ENCODE measurements around the gene ZNF266.

Gene ZNF266

DNA sequence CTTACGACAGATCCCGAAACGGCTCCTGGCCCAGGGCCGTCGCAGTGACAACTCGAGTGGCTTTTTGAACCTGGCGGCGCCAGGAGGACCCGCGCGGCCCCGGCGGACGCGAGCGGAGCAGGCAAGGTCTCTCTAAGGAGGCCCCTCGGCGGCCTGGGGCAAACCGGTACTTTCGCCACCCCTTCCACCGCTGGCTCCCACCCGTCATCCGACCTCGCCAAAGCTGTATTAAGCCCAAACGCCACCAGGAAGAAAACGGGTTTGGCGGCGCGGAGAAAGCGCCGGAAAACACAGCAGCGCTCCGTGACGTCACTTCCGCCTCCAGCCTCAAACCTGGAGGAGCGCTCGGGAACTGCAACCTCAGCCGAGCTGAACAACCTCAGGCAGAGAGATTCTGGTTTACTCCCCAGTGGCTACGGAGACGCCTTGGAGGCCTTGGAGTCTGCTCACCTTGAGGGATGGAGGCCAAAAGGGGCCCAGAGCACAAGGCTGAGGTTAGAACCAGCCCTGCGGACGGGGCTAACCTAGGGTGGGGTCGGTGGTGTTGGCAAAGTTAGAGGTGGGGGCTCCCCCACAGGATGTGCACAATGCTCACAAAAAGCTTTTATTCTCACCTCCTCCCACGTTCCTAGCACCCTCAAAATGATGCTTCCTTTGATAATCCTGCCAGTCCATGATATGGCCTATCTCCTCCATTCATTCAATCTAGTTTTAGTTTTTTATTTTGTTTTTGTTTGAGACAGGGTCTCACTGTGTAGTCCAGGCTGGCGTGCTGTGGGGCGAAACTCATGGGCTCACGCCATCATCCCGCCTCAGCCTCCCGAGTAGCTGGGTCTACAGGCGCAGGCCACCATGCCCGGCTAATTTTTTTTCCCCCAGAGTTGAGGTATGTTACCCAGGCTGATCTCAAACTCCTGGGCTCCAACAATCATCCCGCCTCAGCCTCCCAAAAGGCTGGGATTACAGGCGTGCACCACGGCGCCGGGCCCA, at the start of gene ZNF266:
TSS of gene ZNF266 (minus strand) at position 295 of the 990 bp plus-strand sequence. CDS start 15,484 bp downstream, outside the sequence.
- DNase-seq = peak; percentile 86

DNA sequence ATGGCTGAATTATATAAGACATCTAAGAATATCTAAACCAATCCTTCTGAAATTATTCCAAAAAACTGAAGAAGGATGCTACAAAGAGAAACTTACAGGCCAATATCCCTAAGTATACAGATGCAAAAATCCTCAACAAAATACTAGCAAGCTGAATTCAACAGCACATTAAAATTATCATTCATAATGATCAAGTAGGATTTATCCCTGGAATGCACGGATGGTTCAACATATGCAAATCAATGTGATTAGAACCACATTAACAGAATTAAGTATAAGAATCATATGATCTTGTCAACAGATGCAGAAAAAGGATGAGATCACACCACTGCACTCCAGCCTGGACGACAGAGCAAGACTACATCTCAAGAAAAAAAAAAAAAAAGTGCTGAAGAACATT, 49.8 kb upstream of the ZNF266 start:
- no peak for DNase-seq

DNA sequence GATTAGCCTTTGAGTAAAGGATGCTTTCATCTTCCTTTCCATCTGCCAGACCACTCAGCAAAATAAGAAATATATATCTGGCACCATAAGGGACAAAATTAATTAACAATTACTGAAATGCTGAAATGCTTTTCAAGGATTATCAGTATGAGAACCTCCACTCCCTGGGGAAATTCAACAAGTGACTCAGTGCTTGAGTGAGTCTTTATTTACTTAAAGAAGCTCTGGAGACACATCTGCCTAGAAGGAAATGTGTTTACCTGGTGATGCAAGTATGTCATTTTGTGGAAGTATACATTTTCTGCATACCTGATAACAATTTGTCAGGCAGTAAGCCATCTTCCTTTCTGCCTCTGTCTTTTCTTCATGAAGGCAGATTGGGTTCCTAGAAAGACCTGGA, 39.6 kb upstream of the ZNF266 start:
- no peak for DNase-seq

DNA sequence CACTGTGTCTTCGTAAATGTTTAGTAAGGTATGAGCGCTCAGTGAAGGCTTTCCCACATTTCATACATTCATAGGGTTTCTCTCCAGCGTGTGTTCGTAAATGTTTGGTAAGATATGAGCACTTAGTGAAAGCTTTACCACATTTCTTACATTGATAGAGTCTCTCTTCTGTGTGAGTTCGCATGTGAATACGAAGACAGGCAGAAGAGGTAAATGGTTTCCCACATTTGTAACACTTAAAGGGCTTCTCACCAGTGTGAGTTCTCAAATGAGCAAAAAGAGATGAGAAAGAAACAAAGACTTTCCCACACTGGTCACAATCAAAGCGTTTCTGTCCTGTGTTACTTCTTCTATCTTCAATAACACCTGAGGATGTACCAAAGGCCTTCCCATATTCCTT, 31.8 kb upstream of the ZNF266 start:
- DNase-seq = no peak

DNA sequence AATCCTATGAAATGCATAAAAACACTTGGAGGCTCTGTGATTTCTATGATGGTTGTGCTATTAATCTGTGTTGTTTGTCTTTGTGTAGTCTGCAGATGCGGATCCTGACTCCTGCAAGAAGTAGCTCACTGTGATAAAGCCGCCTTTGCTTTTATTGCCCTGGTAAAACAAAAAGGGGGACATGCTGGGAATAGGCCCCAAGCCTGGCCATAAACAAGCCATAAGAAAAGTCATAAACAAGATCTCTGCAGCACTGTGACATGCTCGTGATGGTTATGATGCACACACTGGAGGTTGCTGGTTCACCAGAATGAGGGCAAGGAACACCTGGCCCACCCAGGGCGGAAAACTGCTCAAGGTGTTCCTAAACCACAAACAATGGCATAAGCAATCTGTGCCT, 26.6 kb upstream of the ZNF266 start:
- no peak for DNase-seq

DNA sequence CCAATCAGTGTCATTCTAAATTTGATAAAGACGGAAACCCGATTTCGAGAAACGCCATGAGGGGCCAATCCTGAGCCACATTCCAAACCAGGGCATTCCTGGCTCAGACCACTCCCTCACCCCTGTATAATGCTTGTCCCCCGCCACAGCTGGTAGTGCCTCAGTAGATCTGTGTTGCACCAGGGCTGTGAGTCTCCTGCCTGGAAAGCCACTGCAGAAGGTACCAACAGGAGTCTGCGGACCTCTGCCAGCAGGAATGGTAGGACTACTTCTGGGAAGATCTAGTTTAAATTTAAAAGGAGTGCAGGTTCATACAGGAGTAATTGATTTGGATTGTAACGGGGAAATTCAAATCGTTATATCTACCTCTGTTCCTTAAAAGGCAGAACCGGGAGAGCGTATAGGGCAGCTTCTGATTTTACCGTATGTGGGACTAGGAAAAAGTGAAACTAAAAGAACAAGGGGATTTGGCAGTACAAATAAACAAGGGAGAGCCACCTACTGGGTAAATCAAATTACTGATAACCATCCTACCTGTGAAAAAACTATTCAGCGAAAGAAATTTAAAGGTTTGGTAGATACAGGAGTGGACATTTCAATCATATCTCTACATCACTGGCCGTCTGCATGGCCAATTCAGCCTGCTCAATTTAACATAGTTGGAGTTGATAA, 20.8 kb upstream of the ZNF266 start:
- no peak for DNase-seq

DNA sequence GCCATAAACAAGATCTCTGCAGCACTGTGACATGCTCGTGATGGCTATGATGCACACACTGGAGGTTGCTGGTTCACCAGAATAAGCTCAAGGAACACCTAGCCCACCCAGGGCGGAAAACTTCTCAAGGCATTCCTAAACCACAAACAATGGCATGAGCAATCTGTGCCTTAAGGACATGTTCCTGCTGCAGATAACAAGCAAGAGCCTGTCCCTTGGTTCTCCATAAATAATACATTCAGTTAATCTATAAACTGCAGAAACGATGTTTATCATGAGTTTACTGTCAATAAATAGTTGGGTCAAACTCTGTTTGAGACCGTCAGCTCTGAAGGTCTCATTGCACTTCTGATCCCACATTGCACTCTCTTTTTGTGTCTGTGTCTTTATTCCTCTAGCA, 18.6 kb upstream of the ZNF266 start:
- no peak for DNase-seq

DNA sequence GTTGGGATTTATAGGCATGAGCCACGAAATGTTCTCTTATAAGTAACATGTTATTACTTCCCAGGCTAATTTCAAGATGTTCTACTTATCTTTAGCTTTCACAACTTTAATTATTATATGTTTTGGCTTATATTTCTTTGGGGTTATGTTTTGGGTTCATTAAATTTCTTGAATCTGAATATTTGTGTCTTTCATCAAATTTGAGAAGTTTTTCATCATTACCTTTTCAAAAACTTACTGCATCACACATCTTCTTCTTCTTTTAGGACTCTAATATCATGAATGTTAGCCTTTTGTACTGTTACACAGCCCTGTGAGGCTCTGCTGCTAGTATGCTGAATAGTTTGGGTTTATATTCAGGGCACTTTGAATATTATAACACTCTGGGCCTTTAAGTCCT, 9.7 kb upstream of the ZNF266 start:
- DNase-seq = no peak

DNA sequence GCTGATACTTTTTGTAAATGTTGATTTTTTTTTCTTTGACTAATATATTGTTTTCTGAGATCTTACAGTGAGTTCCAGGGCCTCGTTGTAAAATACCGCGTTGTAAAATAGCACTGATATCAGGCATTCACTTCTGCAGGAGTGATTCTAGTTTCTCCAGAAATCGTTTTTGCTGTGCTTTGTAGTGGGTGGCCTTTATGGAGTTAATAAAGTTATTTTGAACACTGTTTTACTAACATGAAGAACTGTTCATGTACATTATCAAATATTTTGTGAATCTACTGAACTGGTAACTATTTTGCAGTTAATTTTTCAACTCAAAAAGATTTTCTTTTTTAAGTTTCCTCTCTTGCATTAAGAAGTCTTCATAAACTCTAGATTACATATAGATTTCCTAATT, 985 bp upstream of the ZNF266 start:
- no peak for DNase-seq

DNA sequence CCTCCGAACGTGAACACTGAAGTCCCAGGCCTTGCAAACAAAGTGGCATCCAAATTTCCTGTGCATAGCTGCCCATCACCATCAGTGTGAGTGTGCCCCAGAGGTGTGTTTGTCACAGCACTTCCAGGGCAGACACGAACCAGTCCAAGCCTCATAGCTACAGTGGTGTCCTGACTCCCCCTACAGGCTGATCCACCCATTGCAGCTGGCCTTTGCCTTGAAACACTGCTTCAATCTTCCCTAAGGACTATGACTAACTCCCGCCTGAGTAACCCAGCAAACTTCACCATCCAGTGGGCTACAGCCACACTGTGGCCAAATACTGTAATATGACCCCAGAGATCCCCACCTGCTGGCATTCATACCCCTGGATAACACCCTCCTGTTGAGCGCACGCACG, 3.9 kb downstream of the ZNF266 start:
- no peak for DNase-seq

DNA sequence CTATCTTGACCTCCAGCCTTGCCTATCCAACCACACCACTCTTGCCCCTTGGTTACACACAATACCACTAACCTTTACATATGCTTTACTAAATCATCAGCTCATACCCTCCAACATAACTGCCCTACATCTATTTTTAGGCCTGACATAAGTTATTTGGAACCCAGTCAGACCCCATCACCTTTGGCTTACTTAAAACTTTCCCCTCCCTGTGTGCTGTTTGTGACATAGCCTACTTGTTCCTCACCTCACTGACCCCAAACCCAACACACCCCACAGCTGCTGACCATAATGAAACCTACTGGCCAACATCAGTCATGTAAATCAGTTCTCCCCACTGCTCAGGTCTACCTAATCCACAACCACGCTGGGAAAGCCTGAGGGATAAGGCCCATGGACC, 4.9 kb downstream of the ZNF266 start:
- no peak for DNase-seq

DNA sequence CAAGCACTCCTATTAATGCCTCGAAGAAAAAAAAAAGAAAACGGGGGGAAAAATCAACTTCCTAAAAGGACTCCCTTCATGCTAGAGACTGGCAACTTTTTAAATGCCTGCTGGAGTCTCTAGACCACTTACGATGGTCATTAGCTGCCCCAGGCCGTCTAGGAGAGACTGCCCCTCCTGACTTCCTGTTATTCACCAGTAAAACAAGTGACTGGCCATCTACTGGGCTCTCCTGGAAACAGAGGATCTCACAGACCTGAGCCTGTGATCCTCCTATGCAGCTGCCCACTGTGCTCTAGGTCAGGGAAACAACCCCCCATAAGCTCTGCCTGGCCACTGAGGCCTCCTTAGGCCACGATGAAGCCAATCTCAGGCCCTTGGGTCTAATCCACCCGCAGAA, 7.4 kb downstream of the ZNF266 start:
- no peak for DNase-seq

DNA sequence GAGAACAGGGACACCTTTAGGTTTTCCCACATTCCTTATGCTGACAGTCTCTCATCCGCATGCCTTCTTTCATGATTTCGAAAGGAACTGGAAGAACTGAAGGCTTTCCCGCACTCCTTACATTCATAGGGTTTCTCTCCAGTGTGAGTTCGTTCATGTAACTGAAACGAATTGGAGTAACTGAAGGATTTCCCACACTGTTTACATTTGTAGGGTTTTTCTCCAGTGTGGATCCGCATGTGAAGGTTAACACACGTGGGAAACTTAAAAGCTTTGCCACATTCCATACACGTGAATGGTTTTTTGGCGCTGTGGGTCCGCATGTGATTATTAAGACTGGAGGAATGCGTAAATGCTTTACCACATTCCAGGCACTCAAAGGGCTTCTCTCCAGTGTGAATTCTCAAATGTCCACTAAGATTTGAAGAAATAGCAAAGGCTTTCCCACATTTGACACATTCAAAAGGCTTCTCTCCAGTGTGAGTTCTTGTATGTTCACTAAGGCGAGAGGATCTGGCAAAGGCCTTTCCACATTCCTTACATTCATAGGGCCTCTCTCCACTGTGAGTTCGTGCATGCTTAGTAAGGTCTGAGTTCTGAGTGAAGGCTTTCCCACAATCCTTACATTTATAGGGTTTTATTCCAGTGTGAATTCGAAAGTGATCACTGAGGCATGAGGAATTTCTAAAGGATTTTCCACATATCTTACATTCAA, 22.0 kb downstream of the ZNF266 start:
- no peak for DNase-seq

DNA sequence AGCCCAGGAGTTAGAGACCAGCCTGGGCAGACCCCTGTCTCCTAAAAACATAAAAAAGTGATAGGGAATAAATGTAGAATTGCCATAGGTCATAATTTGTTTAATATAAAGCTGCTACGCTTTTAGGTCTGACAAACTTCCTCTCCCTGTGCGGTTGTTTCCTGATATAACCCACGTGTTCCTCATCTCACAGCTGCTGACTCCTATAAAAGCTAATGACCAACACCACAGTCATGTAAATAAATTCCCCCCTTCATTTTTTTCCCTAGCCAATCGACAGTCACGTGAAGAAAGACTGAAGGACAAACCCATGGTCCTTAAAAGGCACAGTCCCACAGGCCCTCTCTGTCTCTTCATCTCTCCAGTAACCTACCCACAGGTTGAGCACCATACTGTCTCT, 27.5 kb downstream of the ZNF266 start:
- no peak for DNase-seq

DNA sequence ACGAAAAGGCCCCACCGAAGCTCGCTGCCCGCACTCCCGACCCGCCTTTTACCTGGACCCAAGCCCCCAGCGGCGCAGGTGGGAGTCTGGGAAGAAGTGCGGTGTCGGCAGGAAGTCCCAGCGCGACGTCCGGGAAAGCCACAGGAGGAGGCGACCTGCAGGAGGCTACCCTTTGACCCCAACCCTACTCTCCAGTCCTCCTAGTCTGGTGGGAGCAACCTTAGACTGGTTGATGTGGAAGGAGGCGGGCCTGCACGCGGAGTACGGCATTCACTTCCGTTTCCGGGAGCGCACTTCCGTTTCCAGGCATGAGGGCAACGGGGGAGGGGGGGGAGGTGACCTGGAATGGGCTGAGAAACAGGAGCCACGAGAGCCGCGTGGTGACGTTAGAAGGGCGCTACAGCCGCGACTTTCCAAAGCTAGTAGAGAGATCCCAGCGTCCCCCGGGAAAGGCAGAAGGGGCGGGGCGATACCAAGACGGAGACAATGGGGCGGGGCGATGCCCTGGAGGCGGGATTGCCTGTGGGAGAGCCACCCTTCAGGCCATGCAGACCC, 28.5 kb downstream of the ZNF266 start:
- peak; percentile 79 for DNase-seq

DNA sequence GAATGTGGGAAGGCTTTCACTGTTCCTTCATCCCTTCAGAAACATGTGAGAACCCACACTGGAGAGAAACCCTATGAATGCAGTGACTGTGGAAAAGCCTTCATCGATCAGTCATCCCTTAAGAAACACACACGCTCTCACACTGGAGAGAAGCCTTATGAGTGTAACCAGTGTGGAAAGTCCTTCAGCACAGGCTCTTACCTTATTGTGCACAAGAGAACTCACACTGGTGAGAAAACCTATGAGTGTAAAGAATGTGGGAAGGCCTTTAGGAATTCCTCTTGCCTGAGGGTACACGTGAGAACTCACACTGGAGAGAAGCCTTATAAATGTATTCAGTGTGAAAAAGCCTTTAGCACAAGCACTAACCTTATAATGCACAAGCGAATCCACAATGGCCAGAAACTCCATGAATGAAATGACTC, 54.0 kb downstream of the ZNF266 start:
- DNase-seq = no peak

DNA sequence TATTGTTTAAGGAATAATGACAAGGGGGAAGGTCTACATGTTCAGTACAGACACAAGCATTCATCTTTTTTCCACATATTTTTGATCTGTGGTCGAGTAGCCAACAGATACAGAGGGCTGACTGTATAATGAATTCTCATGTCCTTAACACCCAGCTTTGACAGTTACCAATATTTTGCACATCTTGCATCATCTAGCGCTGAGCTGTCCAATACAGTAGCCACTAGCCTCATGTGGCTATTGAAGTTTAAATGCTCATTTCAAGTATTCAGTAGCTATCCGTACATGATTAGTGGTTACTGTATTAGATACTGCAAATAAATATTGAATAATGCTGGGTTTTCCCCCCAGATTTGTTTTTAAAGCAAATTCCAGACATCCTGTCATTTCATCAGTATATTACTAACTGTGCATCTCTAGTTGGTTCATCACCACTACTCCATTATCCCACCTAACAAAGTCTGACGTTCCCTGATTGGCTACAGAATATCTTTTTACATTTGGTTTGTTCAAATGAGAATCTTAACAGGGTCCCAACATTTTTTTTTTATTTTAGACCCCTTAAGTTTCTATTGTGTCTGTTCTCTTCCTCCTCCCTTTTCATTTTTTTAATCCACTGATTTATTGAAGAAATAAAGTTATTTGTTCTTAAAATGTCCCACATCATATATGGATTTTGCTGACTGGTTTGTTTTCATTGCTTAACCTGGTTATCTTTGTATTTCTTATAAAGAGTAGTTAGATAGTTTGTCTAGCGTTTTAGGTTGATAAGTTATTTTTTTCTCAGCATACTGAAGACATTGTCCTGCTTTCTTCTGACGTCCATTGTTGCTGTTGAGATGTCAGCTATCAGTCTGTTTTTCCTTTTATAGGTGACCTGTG, 64.4 kb downstream of the ZNF266 start:
- no peak for DNase-seq

DNA sequence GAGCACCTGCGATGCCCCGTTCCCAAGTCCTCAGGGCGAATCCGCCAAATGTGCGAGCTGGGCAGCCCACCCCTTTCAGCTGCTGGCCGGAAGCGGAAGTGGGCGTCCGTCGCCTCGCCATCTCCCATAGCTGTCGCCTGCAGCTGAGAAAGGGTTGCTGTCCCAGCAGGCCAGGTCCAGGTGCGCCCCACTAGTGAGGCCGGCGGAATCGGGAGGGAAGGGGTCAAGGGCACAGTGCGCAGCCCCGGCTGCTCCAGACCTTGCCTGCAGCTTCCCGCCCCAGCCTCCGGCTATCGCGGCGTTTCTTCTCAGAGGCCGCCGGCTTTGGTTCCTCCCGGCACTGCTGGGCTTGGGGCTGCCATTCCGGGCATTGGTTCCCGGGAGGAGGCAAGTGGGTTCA, 72.5 kb downstream of the ZNF266 start, which contains the start of gene ZNF177:
TSS of gene ZNF177 (plus strand) at position 109 of the 400 bp plus-strand sequence. CDS start 15,299 bp downstream, outside the sequence.
- no peak for DNase-seq

All from COR-L47 (cell line).